Measurements from ENCODE around the gene FBH1. TPM values are rescaled to one million over a fixed set of nuclear protein-coding genes. Genes with fewer than 3 reads are reported as not detected.
A peak's percentile ranks its signal among the peaks of the same experiment; 100 is the strongest.

The FBH1 gene
- total RNA-seq, 1 donor from 2014 or later = 80.4 TPM

DNA sequence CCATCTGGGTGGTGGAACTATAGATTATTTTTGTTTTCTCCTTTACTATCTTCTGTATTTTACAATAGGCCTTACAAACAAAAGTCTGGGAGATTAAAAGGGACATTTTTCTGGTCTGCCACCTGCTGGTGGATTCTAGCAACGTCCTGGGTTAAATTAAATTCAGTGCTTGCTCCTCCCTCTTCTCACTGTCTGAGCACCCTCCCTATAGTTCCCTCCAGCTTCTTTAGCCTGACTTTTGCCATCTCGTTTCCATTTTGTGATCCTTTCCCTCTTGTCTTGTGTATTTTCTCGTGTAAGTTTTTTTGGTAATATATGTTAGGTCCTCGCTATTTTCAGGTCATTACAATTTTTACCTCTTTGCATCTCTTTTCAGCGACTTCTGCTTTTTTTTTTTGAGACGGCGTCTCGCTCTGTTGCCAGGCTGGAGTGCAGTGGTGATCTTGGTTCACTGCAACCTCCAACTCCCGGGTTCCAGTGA lies 16.5 kb upstream of the FBH1 start:
- DNase-seq (ENCODE audit: low spot score) = no peak

DNA sequence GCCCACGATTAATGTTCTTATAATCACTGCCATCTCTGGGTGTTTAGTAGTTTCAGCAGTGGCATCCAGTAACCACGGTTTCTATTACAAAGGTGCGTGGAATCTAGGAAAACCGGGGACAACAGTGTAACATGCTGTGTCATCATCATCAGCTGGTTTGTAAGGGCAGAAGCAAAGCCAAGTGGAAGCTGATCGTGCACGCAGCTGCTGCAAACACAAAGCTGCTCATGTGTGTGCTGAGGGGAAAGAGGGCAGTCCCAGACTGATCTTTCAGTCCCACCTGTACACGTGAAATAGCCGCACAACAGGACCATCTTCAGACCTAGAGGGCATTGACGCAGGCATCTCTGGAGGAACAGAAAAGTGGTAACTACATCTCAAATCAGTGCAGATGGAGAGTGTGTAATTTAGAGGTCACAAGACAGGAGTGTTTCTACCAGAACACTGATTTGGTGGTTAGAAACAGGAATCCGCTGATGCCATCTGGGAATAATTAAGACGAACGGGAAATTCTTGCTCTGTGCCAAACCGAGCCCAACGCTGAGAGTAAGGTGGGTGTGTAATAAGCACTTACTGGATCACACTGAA lies 13.8 kb upstream of the FBH1 start:
- peak; percentile 1 for DNase-seq (ENCODE audit: low spot score)

DNA sequence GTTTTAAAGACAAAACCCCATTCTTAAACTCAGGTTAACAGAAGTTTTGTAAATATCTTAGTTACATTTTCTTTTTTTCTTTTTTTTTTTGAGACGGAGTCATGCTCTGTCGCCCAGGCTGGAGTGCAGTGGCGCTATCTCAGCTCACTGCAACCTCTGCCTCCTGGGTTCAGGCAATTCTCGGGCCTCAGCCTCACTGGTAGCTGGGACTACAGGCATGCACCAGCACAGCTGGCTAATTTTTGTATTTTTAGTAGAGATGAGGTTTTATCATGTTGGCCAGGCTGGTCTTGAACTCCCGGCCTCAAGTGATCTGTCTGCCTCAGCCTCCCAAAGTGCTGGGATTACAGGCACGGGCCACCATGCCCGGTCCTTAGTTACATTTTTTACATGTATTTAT lies 13.0 kb upstream of the FBH1 start:
- peak; percentile 2 for DNase-seq (ENCODE audit: low spot score)

DNA sequence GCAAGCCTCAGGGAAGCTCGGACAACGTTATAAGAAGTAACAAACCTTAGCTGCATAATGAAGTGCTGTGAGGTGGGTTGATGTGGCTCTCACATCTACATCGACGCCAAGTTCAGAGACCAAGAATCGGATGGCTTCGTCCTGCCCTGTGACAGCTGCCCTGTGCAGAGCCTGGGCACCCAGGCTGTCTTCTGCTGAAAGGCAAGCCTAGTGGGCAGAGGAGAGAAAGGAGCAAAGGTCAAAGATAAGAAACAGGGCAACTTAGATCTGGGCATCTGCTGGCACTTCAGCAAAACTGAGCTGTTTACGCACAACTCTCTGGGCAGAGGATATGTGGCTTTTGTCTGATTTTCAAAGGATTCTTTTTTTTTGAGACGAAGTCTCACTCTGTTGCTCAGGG lies 7.1 kb upstream of the FBH1 start:
- no peak for DNase-seq (ENCODE audit: low spot score)

DNA sequence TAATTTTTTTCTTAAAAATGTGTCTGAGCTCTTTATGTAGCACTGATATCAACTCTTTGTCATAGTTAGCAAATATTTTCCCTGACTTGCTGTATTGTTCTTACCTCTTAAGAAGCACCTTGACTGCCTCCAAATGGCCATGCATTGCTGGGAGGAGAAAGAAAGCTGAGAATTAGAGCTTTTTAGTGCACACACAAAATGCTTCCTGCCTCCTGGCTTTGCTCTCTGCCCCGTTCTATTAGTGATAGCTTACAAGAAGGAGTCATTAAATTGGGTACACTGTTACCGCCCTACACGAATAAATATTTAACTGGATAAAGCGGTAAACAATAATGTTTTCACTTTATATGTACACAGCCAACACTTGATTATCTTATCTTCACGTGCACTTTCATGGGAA lies 4.4 kb upstream of the FBH1 start:
- no peak for DNase-seq (ENCODE audit: low spot score)

DNA sequence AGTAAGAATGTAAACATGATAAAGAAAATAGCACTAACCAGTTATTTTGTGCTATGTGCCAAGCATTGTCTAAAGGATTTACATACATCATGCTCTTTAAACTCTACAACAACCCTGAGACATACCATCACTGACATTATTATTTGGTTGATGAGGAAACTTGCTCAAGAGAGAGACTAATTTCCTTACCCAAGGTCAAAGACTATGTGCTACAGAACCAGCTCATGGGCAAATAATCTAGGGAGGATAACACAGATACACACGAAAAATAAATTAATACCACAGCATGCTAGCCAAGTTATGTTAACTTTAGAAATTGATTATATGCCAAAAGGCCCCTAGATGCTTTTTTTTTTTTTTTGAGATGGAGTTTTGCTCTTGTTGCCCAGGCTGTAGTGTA lies 3.0 kb upstream of the FBH1 start:
- DNase-seq (ENCODE audit: low spot score) = no peak

DNA sequence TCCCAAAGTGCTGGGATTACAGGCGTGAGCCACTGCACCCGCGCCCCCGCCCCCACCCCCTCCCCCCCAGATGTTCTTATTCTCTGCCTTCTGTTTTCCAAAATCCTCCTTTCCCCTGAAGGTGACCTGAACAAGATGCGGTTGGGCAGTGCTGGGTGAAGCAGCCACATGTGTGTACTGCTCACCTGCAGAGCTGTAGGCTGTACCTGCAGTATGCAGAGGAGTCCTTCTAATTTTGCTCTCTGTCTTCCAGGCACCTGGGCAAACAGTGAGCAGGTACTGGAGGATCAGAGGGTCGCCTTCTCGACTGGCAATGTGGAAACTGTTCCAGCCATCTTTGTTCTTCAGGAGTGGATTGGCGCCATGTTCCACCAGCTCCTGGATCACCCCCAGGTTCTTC lies 2.4 kb upstream of the FBH1 start:
- no peak for DNase-seq (ENCODE audit: low spot score)

DNA sequence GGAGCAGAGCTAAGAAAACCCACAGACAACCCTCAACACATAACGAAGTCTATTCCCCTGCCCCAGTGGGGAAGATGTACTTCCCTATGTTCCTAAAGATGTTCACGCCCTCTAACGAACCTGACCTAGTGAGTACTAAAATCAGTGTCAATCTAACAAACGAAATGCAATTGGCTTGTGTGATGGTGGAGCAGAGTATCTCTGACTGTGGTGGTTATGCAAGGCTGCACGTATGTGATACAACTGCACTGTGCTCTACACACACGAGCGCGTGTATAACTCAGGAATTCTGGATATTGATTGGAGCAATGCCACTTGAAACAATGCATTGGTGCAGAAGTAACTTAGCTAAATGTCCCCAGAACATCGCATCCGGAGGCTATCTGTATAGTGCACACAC lies 1.7 kb upstream of the FBH1 start:
- no peak for DNase-seq (ENCODE audit: low spot score)

DNA sequence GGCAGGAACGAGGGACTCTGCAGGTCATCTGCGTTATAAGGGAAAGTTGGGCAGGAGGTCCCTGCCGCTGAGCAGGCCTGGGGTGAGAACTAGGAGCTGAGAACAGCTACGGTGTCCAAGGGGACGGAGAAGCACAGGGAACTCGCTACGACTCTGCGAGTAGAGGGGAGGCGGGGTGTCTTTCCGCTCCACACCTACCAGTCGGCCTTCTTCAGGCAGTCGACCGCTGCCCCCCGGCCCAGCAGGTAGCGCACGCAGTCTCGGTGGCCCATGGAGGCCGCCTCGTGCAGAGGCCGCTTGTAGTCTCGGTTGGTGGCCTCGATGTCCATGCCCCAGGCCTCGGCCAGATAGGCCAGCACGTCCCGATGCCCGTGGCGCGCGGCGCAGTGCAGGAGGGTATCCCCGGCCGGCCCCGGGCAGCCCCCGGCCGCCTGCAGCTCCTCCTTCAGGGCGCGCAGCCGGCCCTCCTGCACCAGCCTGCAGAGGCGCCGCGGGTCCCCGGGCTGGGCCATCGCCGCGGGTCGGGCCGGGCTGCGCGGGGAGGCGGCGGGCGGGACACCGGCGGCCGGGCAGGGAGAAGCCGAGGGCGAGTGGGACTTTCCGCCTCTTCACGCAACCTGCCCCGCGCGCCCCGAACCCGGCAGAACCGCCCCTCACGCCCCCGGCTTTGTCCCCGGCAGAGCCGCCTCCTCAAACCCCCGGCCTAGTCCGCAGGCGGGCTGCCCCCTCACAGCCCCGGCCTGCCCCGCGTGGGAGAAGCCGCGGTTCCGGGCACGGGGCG lies 1.0 kb upstream of the FBH1 start:
- no peak for DNase-seq (ENCODE audit: low spot score)

DNA sequence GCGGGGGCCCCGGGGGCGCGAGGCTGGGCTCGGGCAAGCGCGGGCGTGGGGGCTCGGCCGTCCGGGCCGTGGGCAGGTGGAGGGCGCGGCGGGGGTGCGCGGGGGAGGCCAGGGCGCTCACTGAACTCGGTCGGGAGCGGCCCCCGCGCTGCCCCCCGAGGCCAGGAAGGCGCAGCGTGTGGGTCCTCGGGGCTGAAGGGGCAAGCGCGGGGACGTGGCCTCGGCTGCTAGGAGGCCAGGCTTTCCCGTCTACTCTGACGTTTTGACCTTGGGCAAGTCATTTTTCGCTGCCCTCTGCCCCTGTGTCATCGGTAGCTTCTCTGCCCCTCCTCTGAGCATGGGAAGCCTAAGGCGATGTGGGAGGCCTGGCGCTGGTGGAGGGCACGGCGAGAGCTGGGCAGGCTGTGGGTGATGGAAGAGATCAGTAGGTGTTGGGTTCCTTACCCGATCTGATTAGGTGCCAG lies 441 bp downstream of the FBH1 start:
- DNase-seq (ENCODE audit: low spot score) = no peak

DNA sequence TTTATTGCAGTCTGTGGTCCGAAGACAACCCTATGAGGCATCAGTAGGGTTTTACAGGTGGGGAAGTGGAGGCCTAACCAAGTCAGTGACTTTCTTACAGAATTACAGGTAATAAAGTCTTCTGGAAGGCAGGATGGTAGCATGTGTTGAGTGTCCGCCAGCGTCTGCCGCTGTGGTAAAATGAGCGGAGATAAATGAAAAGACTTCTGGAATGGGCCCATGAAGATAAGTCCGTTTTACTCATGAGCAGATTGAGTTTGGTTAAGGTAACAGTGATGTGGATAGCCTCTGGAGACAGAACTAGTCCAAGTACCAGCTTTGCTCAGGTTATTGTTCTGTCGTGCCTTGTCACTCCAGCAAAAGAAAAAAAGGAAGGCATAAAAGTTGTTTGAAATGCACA lies 966 bp downstream of the FBH1 start:
- no peak for DNase-seq (ENCODE audit: low spot score)

DNA sequence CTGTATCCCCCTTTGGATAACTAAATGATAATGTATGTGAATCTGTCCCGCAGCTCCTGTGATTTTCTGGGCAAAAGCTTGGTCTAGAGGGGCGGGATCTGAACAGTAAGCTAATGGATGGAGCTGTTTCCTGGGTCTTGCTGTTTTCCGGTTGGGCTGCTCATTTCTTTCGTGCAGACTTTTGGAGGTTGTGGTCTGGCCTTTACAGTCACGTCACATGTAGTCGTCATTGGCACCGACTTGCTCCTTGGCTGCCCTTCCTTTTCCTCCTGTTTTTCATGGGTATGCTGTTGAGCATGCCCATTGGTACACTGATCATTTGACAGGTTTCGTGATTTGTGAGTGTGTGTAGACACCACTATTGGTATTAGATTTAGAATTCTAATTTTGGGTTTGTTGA lies 2.0 kb downstream of the FBH1 start:
- no peak for DNase-seq (ENCODE audit: low spot score)

DNA sequence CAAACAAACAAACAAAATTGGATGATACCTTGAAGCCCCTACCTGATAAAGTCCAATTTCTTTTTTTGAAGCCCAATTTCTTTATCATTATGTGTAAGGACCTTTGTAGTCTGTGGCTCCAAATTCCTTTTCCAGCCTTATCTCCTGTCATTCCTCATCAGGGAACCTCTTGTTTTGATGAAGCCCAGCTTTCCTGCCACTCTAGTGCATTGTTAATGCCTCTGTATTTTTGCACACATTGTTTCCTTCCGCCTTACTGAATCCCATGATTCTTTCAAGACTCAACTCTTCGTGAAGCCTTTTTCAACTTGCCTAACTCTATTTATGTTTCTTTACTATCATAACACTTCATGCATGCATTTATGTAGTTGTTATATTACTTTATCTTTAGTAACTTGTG lies 3.3 kb downstream of the FBH1 start:
- no peak for DNase-seq (ENCODE audit: low spot score)

DNA sequence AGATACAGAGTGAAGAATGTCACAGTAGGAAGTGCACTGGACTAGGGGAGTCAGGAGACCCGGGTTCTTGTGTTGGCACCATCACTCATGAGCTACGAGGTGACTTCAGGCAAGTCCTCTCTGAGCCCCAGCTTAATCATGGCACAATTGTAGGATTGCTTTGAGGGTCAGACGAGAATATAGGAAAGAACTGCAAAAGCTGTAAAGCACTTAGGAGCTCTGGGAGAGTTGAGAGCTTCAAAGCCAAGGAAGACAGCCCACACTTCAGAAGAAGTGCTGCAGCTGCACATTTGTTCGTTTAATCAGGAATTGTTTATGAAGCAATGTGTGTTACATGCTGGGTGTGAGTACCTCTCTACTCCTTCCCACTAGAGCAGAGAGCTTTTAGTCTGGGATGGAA lies 4.4 kb downstream of the FBH1 start:
- DNase-seq (ENCODE audit: low spot score) = no peak

DNA sequence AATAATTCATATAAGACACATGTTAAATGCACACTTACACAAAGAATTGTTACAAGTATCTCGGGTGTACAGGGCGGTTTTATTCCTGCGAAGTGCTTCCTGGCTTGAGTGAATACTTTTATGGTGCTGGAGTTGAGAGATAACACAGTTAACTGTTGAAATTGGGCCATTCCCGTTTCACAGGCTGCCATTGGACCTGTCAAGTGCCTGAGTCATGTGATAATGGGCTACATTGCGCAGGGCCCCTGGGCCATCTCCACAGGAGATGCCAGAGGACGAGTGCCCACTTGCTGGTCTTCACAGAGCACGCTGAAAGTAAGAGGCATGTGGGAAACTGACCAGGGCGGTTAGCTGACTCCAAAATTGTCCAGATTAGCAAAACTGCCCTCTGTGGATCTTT lies 4.8 kb downstream of the FBH1 start:
- no peak for DNase-seq (ENCODE audit: low spot score)

DNA sequence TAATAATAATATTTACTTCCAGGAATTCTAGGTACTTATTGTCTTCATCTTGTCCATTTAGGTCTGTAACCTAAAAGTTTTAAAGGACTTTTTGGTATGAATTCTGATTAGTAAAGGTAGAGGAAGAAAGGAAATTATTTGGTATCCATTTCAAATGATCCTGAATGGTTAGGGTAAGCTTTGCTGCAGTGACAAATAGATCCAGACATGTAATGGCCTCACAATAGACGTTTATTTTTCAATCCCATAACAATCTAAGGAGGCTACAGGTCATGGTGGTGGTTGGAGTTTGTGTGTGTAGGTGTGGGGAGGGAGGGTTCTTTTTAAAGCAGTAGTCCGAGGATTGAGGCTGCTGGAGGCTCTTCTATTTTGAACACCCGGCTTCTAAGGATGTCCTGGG lies 5.3 kb downstream of the FBH1 start:
- no peak for DNase-seq (ENCODE audit: low spot score)

DNA sequence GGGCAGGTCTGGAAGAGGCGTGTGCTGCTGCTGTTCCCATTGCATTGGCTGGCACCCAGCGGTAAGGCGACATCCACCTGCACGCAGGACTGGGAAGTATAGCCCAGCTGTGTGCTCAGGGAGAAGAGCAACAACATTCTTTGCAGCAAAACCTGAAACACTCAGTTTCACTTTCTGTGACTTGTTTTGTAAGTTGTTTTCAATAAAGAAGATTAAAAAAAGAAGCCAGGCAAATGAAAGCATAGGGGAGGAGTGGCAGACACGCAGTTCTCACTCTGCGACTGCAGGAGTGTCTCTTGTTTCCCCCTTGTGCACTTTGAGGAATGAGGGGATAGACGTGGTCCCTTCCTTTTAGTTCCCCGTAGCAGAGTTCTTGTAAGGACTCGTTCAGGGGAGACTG lies 5.8 kb downstream of the FBH1 start:
- no peak for DNase-seq (ENCODE audit: low spot score)

DNA sequence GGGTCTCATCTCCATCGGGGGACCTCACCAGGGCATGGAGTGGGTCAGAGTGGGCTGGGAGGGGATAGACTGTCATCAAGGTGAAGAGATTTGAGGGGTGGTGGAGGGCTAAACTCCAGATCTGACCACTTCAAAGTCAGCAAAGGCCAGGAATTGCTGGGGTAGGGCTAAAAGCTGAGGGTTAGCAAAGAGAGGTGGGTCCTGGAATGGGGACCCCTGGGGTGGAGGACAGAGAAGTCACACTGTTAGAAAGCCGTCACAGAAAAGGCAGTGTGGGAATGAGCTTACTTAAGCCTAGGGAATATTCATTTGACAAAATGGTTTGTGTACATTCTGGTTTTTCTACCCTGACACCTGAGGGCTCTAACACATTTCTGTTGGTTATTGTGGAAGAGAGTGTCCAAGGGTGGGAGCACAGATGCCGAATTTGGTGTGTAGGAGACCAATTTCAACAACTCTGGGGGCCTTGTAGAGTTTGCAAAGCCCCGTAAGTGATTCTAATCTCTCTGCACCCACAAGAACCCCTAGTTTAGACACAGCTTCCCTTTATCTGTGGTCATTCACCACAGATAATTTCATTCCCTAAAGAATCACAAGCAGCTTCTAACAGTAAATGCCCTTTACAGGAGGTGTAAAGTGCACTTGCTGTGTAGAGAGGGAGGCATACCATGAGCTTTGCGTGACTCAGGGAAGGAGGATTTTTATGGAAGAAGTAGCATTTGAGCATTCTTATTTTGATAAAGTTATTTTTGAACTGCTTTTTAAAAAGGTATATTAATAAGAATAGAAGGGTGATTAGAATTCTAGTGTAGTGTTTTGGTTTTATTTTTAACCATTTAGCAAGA lies 6.4 kb downstream of the FBH1 start:
- DNase-seq (ENCODE audit: low spot score) = no peak

DNA sequence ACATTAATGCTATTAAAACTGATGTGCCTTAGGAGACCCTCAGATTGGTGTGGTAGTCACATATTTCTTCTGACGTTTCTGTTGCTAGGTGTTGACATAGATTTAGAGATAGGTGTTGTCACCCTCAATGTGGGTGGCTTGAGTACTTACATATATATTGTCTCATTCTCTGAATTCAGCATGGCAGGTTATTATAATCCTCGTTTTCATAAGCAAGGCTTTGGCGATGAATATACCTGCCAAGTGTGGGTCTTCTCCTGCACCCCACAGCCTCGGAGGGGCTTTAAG lies 7.0 kb downstream of the FBH1 start:
- DNase-seq (ENCODE audit: low spot score) = no peak

DNA sequence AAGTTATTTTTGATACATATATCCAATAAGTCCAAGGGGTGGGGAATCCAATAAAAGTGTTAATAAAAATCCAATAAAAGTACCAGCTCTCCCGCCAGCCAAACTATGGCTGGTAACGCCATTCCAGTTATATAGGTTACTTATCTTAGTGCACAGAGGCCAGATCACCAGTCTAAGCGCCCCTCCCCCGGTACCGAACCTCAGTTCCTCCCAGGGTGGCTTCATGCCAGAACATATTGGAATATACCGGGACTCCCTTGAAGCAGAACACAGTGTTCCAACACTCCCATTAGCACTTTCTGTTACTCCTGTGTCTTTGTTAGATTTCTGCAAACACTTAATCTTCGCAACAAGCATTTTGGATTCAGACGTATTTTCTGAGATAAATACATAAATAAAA lies 7.5 kb downstream of the FBH1 start:
- no peak for DNase-seq (ENCODE audit: low spot score)

DNA sequence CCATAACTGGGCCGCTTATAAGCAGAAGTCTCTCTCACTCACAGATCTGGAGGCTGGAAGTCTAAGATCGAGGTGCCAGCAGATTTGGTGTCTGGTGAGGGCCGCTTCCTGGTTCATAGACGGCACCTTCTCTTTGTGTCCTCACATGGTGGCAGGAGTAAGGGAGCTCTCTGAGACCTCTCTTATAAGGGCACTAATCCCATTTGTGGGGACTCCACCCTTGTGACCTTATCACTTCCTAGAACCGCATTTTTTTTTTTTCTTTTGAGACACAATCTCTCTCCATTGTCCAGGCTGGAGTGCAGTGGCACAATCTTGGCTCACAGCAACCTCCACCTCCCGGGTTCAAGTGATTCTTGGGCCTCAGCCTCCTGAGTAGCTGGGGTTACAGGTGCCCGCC lies 8.1 kb downstream of the FBH1 start:
- no peak for DNase-seq (ENCODE audit: low spot score)

DNA sequence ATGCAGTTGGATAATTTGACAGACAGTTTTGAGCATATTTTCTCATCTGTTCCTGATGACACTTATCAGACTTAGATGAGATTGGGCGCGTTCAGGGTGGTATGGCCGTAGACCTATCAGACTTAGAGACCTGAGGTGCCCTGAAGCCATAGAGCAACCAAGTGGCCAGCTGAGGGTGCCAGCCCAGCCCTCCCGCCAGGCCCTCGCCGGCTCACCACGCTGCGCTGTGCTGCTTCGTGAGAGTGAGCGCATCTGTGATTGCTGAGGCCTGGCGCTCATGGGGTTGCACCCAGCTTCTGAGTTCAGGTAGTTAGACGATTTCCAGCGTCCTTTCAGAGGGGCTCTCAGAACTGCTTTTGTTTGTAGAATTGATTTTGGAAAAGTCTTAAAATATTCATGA lies 10.2 kb downstream of the FBH1 start:
- no peak for DNase-seq (ENCODE audit: low spot score)
